Neural cell (in vitro differentiated cells): ENCODE measurements around the gene SCARB2.

Source experiments
- CTCF ChIP-seq: fragments of 450-650 bp; IDR thresholded peaks from 2 replicates; pipeline ENCODE4 v1.5.1; 2014; ENCODE audit warnings: antibody characterized with exemption, mild to moderate bottlenecking, moderate library complexity; ENCODE audit not compliant: poor library complexity, severe bottlenecking
- MXI1 ChIP-seq: fragments of 450-650 bp; conservative IDR thresholded peaks from 2 replicates; pipeline ENCODE4 v1.6.1; 2014; ENCODE audit warnings: antibody characterized with exemption, mild to moderate bottlenecking; ENCODE audit not compliant: poor library complexity, severe bottlenecking
- POLR2AphosphoS5 ChIP-seq: IDR thresholded peaks from 2 replicates; pipeline ENCODE4 v1.6.1; 2012
- RAD21 ChIP-seq: fragments of 450-650 bp; conservative IDR thresholded peaks from 2 replicates; pipeline ENCODE4 v1.6.1; 2014; ENCODE audit warnings: antibody characterized with exemption, mild to moderate bottlenecking, moderate library complexity

- TF ChIP-seq CTCF (no peak), POLR2AphosphoS5 (no peak), RAD21 (no peak), MXI1 (no peak)
These were observed 35.3 kb downstream of the SCARB2 start for GRCh38 chr4:76178296-76178695.
